Middle frontal gyrus (tissue), 1 donor: Measurements from ENCODE around the gene GARNL3.

Source experiments
- DNase-seq: peaks from one replicate; pipeline ENCODE4 v3.0.0-alpha.2; 2015; ENCODE audit warnings: low spot score; ENCODE audit errors: extremely low spot score

Gene GARNL3

GRCh38 chr9:127277099-127277498, 12.5 kb downstream of the GARNL3 start:
- DNase-seq: no peak

- no peak for DNase-seq
Observed at GRCh38 chr9:127277770-127278169, 13.2 kb downstream of the GARNL3 start.

- DNase-seq: no peak
Observed at GRCh38 chr9:127278372-127278771, 13.8 kb downstream of the GARNL3 start.

GRCh38 chr9:127279717-127280285, 15.2 kb downstream of the GARNL3 start:
- DNase-seq: no peak

GRCh38 chr9:127280880-127281660, 16.5 kb downstream of the GARNL3 start:
- no peak for DNase-seq

GRCh38 chr9:127281891-127282290, 17.3 kb downstream of the GARNL3 start:
- no peak for DNase-seq

GRCh38 chr9:127282611-127283010, 18.0 kb downstream of the GARNL3 start:
- no peak for DNase-seq

- no peak for DNase-seq
Observed at GRCh38 chr9:127283135-127283534, 18.6 kb downstream of the GARNL3 start.

- DNase-seq: no peak
Observed at GRCh38 chr9:127283917-127284497, 19.4 kb downstream of the GARNL3 start.

- no peak for DNase-seq
Observed at GRCh38 chr9:127285965-127286364, 21.4 kb downstream of the GARNL3 start.

GRCh38 chr9:127290561-127291065, 26.0 kb downstream of the GARNL3 start:
- no peak for DNase-seq

GRCh38 chr9:127291246-127291778, 26.7 kb downstream of the GARNL3 start:
- DNase-seq: no peak

- DNase-seq: no peak
Observed at GRCh38 chr9:127292415-127292814, 27.8 kb downstream of the GARNL3 start.

- no peak for DNase-seq
Observed at GRCh38 chr9:127293328-127293727, 28.8 kb downstream of the GARNL3 start.

- no peak for DNase-seq
Observed at GRCh38 chr9:127293767-127294166, 29.2 kb downstream of the GARNL3 start.

- DNase-seq: no peak
Observed at GRCh38 chr9:127295005-127295404, 30.4 kb downstream of the GARNL3 start.

GRCh38 chr9:127300886-127301447, 36.4 kb downstream of the GARNL3 start:
- DNase-seq: no peak

- DNase-seq: no peak
Observed at GRCh38 chr9:127303830-127304229, 39.3 kb downstream of the GARNL3 start.

GRCh38 chr9:127305206-127305837, 40.7 kb downstream of the GARNL3 start:
- DNase-seq: no peak

GRCh38 chr9:127305838-127306226, 41.3 kb downstream of the GARNL3 start:
- no peak for DNase-seq

- DNase-seq: no peak
Observed at GRCh38 chr9:127307802-127308201, 43.2 kb downstream of the GARNL3 start.
